ENCODE results near the gene ANKZF1. TPM values are rescaled to one million over a fixed set of nuclear protein-coding genes. Genes with fewer than 3 reads are reported as not detected.

The ANKZF1 gene
- total and polyA plus RNA-seq, 10 of the 15 experiments (the other 5 are each of a cell fraction or from before 2014, with no cell fraction given) = 3.1 to 104 (median 35.0) TPM

DNA sequence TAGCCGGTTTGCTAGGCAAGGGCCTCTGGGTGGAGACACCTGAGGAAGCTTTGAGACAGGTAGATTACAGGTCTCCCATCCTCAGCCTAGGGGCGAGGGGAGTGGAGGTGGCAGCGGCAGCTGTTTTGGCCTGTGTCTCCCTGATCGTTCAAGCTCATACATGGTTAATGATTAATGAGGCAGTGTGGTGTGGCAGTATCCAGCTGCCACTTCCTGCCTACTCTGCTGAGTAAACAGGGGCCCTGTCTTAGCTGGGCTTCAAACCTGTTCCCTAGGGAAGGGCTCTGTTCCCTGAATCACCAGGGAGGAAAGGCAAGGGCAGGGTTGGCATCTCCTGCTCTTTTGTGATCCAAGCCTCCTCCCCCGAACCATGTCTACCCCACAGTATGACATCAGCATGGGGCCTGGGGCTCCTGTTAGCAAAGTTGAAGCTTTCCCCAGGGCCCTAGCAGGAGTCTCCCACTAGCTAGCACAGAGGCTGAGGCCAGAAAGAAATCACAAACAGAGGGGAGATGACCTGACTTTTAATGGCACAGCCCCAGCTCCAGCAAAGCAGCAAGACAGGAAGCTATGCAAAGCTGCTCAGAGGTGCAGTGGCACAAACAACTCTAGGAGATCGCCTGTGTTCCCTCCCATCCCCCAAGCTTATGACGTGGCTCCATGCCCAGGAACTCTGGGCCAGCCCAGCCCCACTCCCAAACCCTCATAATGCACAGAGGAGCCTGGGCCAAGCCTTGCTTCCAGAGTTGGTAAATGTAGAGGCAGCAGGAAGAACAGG, 19.8 kb downstream of the ANKZF1 start (continued):
- peak; percentile 48; the same call in 1 of the 2 replicates for TF ChIP-seq ZNF24 (IDR thresholded peaks at IDR 0.05)
- TF ChIP-seq EGR1 (IDR thresholded peaks at IDR 0.05; ENCODE audit: borderline replicate concordance in 1 of 2, low read depth in 2 of 2, low read length in 2 of 2) = no peak
- TF ChIP-seq FOS (IDR thresholded peaks at IDR 0.05; ENCODE audit: borderline replicate concordance, extremely low read depth, insufficient read length) = no peak
- TF ChIP-seq, protein P1, sequence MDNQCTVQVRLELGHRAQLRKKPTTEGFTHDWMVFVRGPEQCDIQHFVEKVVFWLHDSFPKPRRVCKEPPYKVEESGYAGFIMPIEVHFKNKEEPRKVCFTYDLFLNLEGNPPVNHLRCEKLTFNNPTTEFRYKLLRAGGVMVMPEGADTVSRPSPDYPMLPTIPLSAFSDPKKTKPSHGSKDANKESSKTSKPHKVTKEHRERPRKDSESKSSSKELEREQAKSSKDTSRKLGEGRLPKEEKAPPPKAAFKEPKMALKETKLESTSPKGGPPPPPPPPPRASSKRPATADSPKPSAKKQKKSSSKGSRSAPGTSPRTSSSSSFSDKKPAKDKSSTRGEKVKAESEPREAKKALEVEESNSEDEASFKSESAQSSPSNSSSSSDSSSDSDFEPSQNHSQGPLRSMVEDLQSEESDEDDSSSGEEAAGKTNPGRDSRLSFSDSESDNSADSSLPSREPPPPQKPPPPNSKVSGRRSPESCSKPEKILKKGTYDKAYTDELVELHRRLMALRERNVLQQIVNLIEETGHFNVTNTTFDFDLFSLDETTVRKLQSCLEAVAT (IDR thresholded peaks at IDR 0.05) = 0 out of 2 replicates have a peak, but pooled peaks have one; percentile 52
- no peak for TF ChIP-seq MYB (IDR thresholded peaks at IDR 0.05; ENCODE audit: borderline replicate concordance, low read depth, low read length)
- no peak for TF ChIP-seq HDAC2 (IDR thresholded peaks at IDR 0.05)
- no peak; the same call in none of the 2 replicates for TF ChIP-seq POLR2A (IDR thresholded peaks at IDR 0.05; ENCODE audit: low read depth, low read length)
- TF ChIP-seq LARP7 (IDR thresholded peaks at IDR 0.05) = 0 out of 2 replicates have a peak, but pooled peaks have one; percentile 44
- TF ChIP-seq ZNF217 (IDR thresholded peaks at IDR 0.05) = no peak
- TF ChIP-seq CHD2 (IDR thresholded peaks at IDR 0.05; ENCODE audit: borderline replicate concordance, low read depth, low read length) = peak; percentile 68; the same call in 1 of the 2 replicates
- peak; percentile 57 for TF ChIP-seq MTA2 (IDR thresholded peaks at IDR 0.05; ENCODE audit: low read depth)
- peak; percentile 79; the same call in 1 of the 2 replicates for TF ChIP-seq TCF12 (IDR thresholded peaks at IDR 0.05; ENCODE audit: low read depth, low read length)
- TF ChIP-seq, protein P2, sequence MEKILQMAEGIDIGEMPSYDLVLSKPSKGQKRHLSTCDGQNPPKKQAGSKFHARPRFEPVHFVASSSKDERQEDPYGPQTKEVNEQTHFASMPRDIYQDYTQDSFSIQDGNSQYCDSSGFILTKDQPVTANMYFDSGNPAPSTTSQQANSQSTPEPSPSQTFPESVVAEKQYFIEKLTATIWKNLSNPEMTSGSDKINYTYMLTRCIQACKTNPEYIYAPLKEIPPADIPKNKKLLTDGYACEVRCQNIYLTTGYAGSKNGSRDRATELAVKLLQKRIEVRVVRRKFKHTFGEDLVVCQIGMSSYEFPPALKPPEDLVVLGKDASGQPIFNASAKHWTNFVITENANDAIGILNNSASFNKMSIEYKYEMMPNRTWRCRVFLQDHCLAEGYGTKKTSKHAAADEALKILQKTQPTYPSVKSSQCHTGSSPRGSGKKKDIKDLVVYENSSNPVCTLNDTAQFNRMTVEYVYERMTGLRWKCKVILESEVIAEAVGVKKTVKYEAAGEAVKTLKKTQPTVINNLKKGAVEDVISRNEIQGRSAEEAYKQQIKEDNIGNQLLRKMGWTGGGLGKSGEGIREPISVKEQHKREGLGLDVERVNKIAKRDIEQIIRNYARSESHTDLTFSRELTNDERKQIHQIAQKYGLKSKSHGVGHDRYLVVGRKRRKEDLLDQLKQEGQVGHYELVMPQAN (conservative IDR thresholded peaks at IDR 0.05) = peak; percentile 48; the same call in 1 of the 2 replicates
- TF ChIP-seq SMC3 (IDR thresholded peaks at IDR 0.05; ENCODE audit: borderline replicate concordance, low read length) = no peak
- TF ChIP-seq ZBED1 (IDR thresholded peaks at IDR 0.05; ENCODE audit: borderline replicate concordance) = no peak
- TF ChIP-seq SMARCA5 (IDR thresholded peaks at IDR 0.05) = peak; percentile 84; the same call in 1 of the 2 replicates
- TF ChIP-seq, protein P3, sequence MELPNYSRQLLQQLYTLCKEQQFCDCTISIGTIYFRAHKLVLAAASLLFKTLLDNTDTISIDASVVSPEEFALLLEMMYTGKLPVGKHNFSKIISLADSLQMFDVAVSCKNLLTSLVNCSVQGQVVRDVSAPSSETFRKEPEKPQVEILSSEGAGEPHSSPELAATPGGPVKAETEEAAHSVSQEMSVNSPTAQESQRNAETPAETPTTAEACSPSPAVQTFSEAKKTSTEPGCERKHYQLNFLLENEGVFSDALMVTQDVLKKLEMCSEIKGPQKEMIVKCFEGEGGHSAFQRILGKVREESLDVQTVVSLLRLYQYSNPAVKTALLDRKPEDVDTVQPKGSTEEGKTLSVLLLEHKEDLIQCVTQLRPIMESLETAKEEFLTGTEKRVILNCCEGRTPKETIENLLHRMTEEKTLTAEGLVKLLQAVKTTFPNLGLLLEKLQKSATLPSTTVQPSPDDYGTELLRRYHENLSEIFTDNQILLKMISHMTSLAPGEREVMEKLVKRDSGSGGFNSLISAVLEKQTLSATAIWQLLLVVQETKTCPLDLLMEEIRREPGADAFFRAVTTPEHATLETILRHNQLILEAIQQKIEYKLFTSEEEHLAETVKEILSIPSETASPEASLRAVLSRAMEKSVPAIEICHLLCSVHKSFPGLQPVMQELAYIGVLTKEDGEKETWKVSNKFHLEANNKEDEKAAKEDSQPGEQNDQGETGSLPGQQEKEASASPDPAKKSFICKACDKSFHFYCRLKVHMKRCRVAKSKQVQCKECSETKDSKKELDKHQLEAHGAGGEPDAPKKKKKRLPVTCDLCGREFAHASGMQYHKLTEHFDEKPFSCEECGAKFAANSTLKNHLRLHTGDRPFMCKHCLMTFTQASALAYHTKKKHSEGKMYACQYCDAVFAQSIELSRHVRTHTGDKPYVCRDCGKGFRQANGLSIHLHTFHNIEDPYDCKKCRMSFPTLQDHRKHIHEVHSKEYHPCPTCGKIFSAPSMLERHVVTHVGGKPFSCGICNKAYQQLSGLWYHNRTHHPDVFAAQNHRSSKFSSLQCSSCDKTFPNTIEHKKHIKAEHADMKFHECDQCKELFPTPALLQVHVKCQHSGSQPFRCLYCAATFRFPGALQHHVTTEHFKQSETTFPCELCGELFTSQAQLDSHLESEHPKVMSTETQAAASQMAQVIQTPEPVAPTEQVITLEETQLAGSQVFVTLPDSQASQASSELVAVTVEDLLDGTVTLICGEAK (IDR thresholded peaks at IDR 0.05; ENCODE audit: borderline replicate concordance) = no peak
- TF ChIP-seq BHLHE40 (IDR thresholded peaks at IDR 0.05; ENCODE audit: borderline replicate concordance in 1 of 2, low read depth in 2 of 2, low read length in 1 of 2) = peak in 1 of 2 experiments; percentile 57; a peak in 1 of 4 replicates
- no peak for TF ChIP-seq MEF2A (IDR thresholded peaks at IDR 0.05; ENCODE audit: insufficient read depth, low read depth, low read length)
- 0 out of 2 replicates have a peak, but pooled peaks have one; percentile 36 for TF ChIP-seq SPI1 (IDR thresholded peaks at IDR 0.05; ENCODE audit: borderline replicate concordance, insufficient read depth, low read depth, low read length)
- TF ChIP-seq STAT1 (conservative IDR thresholded peaks at IDR 0.05) = no peak
